ENCODE data around the gene LIN7A.

GRCh38 chr12:80781313-80781712 is 156.4 kb downstream of the LIN7A start:
- TF ChIP-seq, protein P1, sequence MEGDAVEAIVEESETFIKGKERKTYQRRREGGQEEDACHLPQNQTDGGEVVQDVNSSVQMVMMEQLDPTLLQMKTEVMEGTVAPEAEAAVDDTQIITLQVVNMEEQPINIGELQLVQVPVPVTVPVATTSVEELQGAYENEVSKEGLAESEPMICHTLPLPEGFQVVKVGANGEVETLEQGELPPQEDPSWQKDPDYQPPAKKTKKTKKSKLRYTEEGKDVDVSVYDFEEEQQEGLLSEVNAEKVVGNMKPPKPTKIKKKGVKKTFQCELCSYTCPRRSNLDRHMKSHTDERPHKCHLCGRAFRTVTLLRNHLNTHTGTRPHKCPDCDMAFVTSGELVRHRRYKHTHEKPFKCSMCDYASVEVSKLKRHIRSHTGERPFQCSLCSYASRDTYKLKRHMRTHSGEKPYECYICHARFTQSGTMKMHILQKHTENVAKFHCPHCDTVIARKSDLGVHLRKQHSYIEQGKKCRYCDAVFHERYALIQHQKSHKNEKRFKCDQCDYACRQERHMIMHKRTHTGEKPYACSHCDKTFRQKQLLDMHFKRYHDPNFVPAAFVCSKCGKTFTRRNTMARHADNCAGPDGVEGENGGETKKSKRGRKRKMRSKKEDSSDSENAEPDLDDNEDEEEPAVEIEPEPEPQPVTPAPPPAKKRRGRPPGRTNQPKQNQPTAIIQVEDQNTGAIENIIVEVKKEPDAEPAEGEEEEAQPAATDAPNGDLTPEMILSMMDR (IDR thresholded peaks at IDR 0.05; ENCODE audit: low read depth, low read length): no peak
- no peak for TF ChIP-seq EZH2phosphoT487 (IDR thresholded peaks at IDR 0.05; ENCODE audit: low read depth)

Measured in OCI-LY3 (cell line).